Measurements from ENCODE around the gene HIPK2. TPM values are rescaled to one million over a fixed set of nuclear protein-coding genes. Genes with fewer than 3 reads are reported as not detected.

Gene HIPK2
- total and polyA plus RNA-seq, 2 experiments from 2014 or later = 7.3 to 16.9 TPM

GRCh38 chr7:139640681-139641080 lies 137.1 kb downstream of the HIPK2 start:
- H3K36me3 ChIP-seq (ENCODE audit: insufficient read depth) = no peaks in the 10 kb centered on the region
- no peak overlapping the region for H3K4me3 Mint-ChIP-seq
- ATAC-seq = no peak
- H3K79me2 ChIP-seq (replicated peaks; ENCODE audit: insufficient read depth) = no peaks in the 10 kb centered on the region
- H3K9me3 Mint-ChIP-seq = no peaks in the 10 kb centered on the region; the same call in 2 of the 3 replicates
- H3K4me3 ChIP-seq = no peak overlapping the region
- H3K27ac Mint-ChIP-seq = no peak overlapping the region
- H3F3A ChIP-seq (replicated peaks; ENCODE audit: low read depth) = no peaks in the 10 kb centered on the region
- no peaks in the 10 kb centered on the region for H3K27me3 ChIP-seq (ENCODE audit: insufficient read depth)
- no peaks in the 10 kb centered on the region for H4K20me1 ChIP-seq (replicated peaks; ENCODE audit: insufficient read depth)
- H3K27me3 Mint-ChIP-seq (ENCODE audit: insufficient read depth, low read depth, poor library complexity) = no peaks in the 10 kb centered on the region
- H3K36me3 Mint-ChIP-seq (ENCODE audit: low read depth) = no peaks in the 10 kb centered on the region; the same call in 2 of the 3 replicates
- peaks cover 3% of the 10 kb centered on the region for H3K4me1 ChIP-seq (ENCODE audit: insufficient read depth)
- no peak overlapping the region for H2AFZ ChIP-seq
- TF ChIP-seq REST (IDR thresholded peaks at IDR 0.05; ENCODE audit: unreplicated experiment) = no peak
- no peak for TF ChIP-seq CTCF (conservative IDR thresholded peaks at IDR 0.05; ENCODE audit: low read depth in 2 of 2)
- no peak for TF ChIP-seq JUNB (IDR thresholded peaks at IDR 0.05; ENCODE audit: unreplicated experiment)
- no peak for TF ChIP-seq STAT1 (IDR thresholded peaks at IDR 0.05; ENCODE audit: unreplicated experiment)
- TF ChIP-seq EZH2 (IDR thresholded peaks at IDR 0.05; ENCODE audit: low read depth, unreplicated experiment) = no peak
- no peak for TF ChIP-seq ZNF114 (CRISPR knock-in tag; IDR thresholded peaks at IDR 0.05)
- no peak for TF ChIP-seq NANOG (IDR thresholded peaks at IDR 0.05; ENCODE audit: borderline replicate concordance)
- no peak for TF ChIP-seq CREB1 (CRISPR knock-in tag; IDR thresholded peaks at IDR 0.05; ENCODE audit: low read depth)
- no peak for TF ChIP-seq EZH2phosphoT487 (IDR thresholded peaks at IDR 0.05; ENCODE audit: unreplicated experiment)
- no peak overlapping the region for H3K27ac ChIP-seq (ENCODE audit: low read depth)
- peaks cover 9% of the 10 kb centered on the region for H3K4me1 Mint-ChIP-seq
- DNase-seq (ENCODE audit: low spot score) = no peak
- no peak overlapping the region for H3K4me2 ChIP-seq
- no peaks in the 10 kb centered on the region for H3K9me2 ChIP-seq (ENCODE audit: insufficient read depth)

GRCh38 chr7:139639563-139639962 lies 138.2 kb downstream of the HIPK2 start:
- H2AFZ ChIP-seq = no peak overlapping the region
- no peaks in the 10 kb centered on the region for H3F3A ChIP-seq (replicated peaks; ENCODE audit: low read depth)
- ATAC-seq (no peak), DNase-seq (ENCODE audit: low spot score) (no peak)
- H3K36me3 ChIP-seq (ENCODE audit: insufficient read depth) = no peaks in the 10 kb centered on the region
- H3K4me3 Mint-ChIP-seq = no peak overlapping the region
- no peaks in the 10 kb centered on the region for H3K27me3 ChIP-seq (ENCODE audit: insufficient read depth)
- H4K20me1 ChIP-seq (replicated peaks; ENCODE audit: insufficient read depth) = no peaks in the 10 kb centered on the region; the same call in 1 of the 2 replicates
- H3K9me3 Mint-ChIP-seq = no peaks in the 10 kb centered on the region; the same call in 2 of the 3 replicates
- no peak overlapping the region for H3K4me3 ChIP-seq
- no peaks in the 10 kb centered on the region for H3K27me3 Mint-ChIP-seq (ENCODE audit: insufficient read depth, low read depth, poor library complexity)
- no peaks in the 10 kb centered on the region; the same call in 2 of the 3 replicates for H3K36me3 Mint-ChIP-seq (ENCODE audit: low read depth)
- peaks cover under 1% of the 10 kb centered on the region for H3K4me1 ChIP-seq (ENCODE audit: insufficient read depth)
- no peaks in the 10 kb centered on the region for H3K79me2 ChIP-seq (replicated peaks; ENCODE audit: insufficient read depth)
- no peak overlapping the region for H3K4me2 ChIP-seq
- no peak overlapping the region for H3K27ac ChIP-seq (ENCODE audit: low read depth)
- H3K27ac Mint-ChIP-seq = no peak overlapping the region
- no peaks in the 10 kb centered on the region for H3K9me2 ChIP-seq (ENCODE audit: insufficient read depth)
- peaks cover 7% of the 10 kb centered on the region for H3K4me1 Mint-ChIP-seq
- TF ChIP-seq NANOG (IDR thresholded peaks at IDR 0.05; ENCODE audit: borderline replicate concordance) = no peak
- no peak for TF ChIP-seq CTCF (conservative IDR thresholded peaks at IDR 0.05; ENCODE audit: low read depth in 2 of 2)
- TF ChIP-seq ZNF331 (CRISPR knock-in tag; IDR thresholded peaks at IDR 0.05; ENCODE audit: low read depth) = no peak

Data from GM23338 (cell line).